Measurements from ENCODE around the gene ZBTB43. TPM values are rescaled to one million over a fixed set of nuclear protein-coding genes. Genes with fewer than 3 reads are reported as not detected.
"Not testable (repeated sequence)": the region's sequence is repeated elsewhere in the genome, so short reads cannot be mapped to it uniquely, and the experiment has no call there.

ZBTB43 gene
- total RNA-seq, 2 donors from 2014 or later, result 17.5 to 34.0 TPM

DNA sequence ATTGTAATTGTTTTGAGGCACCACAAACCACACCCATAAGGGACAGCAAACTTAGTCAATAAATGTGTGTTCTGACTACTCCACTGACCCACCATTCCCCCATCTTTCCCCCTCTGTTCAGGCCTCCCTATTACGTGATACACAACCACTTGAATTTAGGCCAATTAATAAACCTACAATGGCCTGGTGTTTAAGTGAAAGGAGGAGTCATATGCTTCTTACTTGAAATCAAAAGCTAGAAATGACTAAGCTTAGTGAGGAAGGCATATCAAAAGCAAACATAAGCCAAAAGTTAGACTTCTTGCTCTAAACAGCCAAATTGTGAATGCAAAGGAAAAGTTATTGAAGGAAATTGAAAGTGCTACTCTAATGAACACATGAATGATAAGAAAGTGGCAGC lies 14.6 kb downstream of the ZBTB43 start:
- DNase-seq (no peak), ATAC-seq (no peak)
- intact Hi-C loops (cut with DNase I), result no loop called here

DNA sequence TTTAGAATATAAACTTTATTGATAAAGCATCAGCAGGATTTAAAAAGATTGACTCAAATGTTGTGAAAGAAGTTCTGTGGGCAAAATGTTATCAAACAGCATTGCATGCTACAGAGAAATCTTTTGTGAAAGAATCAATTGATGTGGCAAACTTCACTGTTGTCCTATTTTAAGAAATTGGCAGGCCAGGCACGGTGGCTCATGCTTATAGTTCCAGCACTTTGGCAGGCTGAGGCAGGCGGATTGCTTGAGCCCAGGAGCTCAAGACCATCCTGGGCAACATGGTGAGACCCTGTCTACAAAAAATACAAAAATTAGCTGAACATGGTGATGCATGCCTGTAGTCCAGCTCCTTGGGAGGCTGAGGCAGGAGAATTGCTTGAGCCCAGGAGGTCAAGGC lies 17.4 kb downstream of the ZBTB43 start:
- ATAC-seq (peak in 1 of 2 donors; percentile 30), DNase-seq (no peak)
- intact Hi-C loops (cut with DNase I), result no loop called here

DNA sequence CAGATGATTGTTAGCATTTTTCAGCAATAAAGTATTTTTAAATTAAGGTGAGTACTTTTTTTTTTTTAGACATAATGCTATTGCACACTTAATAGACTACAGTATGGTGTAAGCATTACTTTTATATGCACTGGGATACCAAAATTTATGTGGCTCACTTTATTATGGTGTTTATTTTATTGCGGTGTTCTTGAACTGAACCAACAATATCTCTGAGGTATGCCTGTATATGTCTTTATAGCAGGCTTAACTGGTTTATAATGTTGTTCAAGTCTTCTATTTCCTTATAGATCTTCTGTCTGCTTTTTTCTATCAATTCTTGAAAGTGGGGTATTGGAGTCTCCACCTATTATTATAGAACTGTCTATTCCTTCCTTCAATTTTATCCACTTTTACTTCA lies 18.0 kb downstream of the ZBTB43 start:
- no peak for ATAC-seq
- intact Hi-C loops (cut with DNase I), result no loop called here
- DNase-seq, result no peak

DNA sequence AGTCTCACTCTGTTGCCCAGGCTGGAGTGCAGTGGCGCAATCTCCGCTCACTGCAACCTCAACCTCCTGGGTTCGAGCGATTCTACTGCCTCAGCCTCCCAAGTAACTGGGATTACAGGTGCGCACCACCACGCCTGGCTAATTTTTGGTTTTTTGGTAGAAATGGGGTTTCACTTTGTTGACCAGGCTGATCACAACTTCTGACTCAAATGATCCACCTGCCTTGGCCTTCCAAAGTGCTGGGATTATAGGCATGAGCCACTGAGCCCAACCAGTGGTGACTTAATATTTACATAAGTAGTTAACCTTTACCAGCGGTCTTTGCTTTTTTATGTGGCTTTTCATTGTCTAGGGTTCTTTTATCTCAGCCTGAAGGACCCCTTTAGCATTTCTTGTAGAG lies 19.2 kb downstream of the ZBTB43 start:
- ATAC-seq; intact Hi-C loops (cut with DNase I); DNase-seq: not testable (repeated sequence)

DNA sequence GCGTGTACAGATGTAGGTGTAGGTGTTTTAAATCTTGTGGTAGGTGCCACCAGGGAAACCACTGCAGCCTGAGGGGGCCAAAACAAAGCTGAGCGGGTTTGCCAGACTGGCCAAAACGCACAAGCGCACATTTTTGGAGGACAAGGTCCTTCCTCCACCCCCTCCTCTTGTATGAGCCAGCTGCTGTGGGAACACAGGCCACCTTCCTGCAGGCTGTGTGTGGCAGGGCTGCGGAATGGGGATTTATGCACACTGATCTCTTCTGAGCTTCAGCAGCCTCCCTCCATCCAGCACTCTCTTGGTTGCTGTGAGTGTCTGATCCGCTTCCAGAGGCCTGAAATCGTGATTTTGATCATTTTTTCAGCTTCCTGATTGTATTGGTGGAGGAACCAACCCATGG lies 22.4 kb downstream of the ZBTB43 start:
- no peak for ATAC-seq
- intact Hi-C loops (cut with DNase I), result no loop called here
- no peak for DNase-seq

DNA sequence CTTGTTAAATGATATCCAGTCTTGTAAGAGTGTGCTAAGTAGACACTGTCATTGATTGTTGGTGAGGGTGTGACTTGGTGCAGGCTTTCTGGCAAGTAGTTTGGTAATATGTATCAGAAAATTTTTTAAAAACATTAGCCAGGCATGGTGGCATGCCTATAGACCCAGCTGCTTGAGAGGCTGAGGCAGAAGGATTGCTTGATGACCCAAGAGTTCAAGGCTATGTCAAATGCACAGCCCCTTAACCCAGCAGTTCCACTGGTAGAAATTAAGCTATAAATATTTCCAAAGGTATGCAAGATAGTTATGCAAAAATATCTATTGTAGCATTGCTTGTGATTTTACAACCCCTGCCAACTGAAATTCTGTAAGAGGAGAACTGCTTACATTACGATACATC lies 24.2 kb downstream of the ZBTB43 start:
- intact Hi-C loops (cut with DNase I), result no loop called here

DNA sequence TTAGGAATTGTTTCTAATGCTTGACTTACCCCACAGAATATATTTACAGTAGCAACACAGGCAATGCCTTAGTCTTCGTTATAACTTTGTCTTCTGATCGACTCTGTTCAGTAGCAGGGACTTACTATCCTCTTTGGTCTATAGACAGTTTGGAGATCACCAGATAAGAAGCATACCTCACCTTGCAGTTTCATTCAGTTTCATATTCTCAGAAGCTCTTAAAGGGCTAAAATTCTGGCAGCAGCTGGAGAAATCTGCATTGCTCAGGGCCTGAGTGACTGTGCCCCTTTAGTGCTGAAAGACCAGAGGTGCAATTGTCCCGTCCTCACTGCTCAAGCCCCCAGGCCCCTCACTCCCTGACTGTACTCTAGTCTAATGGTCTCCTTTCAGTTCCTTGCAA lies 26.0 kb downstream of the ZBTB43 start:
- ATAC-seq (no peak), DNase-seq (no peak)
- intact Hi-C loops (cut with DNase I), result no loop called here

More for the DNA sequence above, 24.2 kb downstream of the ZBTB43 start:
- DNase-seq (no peak), ATAC-seq (no peak)

DNA sequence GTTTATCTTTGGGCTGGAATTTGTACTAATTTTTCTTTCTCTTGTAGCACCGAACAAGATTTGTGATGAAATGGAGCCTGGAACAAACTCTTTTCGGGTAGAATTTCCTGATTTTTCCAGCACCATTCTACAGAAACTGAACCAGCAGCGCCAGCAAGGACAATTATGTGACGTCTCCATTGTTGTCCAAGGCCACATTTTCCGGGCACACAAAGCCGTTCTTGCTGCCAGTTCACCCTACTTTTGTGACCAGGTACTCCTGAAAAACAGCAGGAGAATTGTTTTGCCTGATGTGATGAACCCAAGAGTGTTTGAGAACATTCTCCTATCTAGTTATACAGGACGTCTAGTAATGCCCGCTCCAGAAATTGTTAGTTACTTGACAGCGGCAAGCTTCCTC lies 27.6 kb downstream of the ZBTB43 start:
- DNase-seq (no peak), ATAC-seq (no peak)
- intact Hi-C loops (cut with DNase I), result no loop called here

DNA sequence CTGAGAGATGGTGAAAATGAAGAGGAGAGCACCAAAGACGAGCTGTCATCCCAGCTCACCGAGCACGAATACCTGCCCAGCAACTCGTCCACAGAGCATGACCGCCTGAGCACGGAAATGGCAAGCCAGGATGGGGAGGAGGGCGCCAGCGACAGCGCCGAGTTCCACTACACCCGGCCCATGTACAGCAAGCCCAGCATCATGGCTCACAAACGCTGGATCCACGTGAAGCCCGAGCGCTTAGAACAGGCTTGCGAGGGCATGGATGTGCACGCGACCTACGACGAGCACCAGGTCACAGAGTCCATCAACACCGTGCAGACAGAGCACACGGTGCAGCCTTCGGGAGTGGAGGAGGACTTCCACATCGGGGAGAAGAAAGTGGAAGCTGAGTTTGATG lies 28.2 kb downstream of the ZBTB43 start:
- ATAC-seq (no peak), DNase-seq (no peak)
- intact Hi-C loops (cut with DNase I), result no loop called here

DNA sequence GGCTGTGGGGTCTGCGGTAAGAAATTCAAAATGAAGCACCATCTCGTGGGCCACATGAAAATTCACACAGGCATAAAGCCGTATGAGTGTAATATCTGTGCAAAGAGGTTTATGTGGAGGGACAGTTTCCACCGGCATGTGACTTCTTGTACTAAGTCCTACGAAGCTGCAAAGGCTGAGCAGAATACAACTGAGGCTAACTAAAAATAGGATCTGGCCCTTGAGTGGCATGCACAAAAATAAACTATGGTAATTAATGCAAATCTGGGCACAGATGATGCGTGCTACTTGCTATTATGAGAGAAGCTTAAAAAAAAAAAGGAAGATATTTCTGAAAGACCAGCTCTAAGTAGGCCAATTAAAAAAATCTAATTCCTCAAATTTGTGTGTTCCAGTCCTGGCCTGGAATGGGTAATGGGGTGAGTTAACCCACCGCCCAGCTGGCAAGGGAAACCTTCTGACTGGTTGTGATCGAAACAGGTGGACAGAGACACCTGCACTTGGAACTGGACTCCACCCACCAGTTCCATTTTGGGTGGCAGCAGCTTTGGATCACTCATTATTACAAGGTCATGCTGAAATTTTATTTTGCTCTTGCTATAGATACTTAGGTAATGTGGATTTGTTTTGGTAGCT lies 29.0 kb downstream of the ZBTB43 start:
- DNase-seq, result no peak
- intact Hi-C loops (cut with DNase I), result no loop called here
- ATAC-seq, result no peak

DNA sequence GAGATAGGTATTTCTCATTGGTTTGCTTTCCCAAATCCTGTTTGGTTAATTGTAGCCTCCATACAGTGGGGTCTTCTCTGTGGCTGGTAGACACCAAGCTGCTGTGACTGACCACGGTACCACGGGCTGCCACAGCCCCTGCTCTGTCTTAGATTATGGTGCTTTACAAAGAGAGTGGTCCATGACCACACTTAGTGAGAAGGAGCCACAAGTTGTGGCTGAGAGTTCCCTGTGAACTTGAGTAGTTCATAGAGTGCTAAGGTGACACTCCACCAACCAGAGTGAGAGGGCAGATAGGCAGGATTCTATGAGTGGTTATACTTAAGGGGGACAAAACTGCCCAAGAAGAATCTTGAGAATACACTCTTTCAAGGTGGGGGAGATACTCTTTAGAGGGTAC lies 29.8 kb downstream of the ZBTB43 start:
- DNase-seq (no peak), ATAC-seq (no peak)
- intact Hi-C loops (cut with DNase I), result no loop called here

DNA sequence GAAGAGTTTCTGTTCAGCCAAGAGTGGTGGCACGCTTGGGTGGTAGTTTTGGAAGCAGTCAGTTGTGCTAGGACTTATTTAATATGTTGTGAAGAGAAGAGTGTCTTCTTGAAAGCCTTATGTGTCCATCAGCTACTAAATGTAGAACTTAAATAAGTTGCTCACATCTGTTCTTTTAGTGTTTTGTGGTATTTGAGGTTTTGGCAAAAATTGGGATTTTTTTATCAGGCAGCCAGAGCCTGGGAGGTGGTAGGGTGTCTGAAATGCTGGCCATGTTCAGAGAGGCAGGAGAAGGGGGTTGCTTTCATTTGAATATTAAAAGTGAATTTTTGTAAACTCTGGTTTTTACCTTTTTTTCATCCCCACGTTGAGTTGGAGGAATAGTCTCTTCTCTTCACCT lies 31.4 kb downstream of the ZBTB43 start:
- intact Hi-C loops (cut with DNase I), result no loop called here
- ATAC-seq, result no peak
- DNase-seq, result no peak

DNA sequence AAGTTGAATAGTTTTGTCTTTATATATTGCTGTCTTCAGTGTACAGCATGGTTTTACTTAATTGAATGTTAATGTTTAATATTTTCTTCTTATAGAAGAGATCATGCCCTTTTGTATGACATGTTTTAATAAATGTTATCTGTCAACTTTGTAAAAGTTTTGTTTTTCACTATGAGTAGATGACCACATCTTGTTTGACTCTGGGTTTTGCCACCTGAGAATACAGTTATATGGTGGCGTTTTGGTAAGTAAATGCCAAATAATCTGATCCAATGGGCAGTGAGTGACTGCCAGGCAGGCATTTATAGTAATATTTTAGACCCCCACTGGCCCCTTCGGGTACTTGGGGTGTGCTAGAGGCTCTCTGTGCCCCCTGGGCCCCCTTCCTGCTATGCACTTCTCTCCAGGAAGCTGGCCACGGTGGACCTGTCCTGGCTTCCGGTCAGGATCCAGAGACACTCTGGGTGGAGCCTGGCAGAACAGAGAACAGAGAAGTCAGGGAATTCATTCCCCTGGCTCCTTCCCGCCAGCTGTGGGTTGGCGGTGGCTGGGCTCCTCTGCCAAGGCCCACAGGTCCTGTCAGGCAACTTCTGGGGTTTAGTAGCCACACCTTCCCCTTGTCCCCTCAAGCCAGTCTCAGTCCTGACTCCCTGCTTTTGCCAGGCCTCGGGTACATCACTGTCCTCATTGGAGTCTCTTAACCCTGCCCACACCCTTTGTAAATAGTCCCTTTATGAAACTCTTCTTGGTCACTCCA lies 33.4 kb downstream of the ZBTB43 start:
- intact Hi-C loops (cut with DNase I), result no loop called here
- no peak for DNase-seq
- ATAC-seq, result no peak

DNA sequence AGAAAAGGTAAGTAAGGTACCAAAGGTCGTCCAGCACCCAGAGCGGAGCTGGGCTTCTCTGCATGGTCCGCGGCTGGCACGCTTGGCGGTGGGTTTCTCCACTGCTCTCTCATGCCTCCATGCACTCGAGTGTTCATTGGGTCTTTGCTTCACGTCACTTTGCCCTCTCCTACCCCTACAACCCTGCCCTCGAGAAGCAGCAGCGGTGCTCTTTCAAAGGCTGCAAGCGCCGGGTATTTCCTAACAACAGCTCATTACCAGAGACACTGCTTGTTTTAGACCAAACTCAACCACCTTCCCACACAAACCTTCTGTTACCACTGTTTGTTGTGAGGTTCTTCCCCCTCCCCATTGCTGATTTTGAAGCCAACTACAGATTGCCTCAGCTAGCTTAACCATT lies 34.1 kb downstream of the ZBTB43 start:
- DNase-seq (no peak), ATAC-seq (no peak)
- intact Hi-C loops (cut with DNase I), result no loop called here

DNA sequence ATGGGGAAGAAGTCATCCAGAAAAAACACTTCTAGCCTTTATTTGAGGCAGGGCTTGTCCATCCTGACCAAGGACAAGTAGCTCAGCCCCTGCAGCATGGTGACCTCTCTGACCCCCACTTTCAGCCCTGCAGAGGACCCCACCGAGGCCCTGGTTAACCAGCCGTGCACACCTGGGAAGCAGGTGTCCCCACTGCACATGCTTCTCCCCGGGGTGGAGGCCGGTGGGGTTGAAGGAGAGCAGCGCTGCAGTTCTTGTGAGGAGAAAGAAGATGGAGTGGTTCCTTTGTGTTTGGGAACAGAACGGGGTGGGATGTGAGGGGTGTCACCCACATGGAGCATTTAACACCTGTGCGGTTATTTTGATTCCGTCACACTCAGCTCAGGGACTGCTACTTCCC lies 34.5 kb downstream of the ZBTB43 start:
- ATAC-seq (no peak), DNase-seq (no peak)
- intact Hi-C loops (cut with DNase I), result no loop called here

DNA sequence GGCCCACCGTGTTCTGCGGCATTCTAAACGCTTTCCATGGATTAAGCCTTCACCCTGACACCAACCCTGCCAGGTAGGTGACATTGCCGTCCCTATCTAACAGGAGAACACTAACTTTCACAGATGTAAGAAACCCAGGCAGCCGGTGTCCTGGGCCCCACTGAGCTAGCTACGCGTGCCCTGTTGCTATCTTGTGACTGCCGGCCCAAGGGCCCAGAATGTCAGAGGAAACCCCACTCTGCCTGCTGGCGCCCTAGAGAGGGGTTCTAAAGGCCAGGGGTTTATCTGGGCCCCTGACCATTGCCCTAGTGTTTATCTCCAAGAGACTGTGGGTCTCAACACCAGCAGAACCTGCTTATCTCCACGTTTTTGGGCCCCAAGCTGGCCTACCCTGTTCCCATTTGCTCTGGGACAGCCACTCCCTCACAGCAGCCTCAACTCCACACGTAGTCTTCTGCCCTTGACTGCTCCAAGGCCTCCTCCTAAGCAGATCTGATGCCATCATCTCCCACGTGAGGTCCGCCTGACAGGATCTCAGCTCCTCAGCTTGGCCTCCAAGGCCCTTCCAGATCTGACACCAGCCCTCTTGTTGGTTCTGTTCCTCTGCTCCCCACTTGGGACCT lies 37.5 kb downstream of the ZBTB43 start:
- DNase-seq (no peak), ATAC-seq (peak in 1 of 2 donors; percentile 7)
- intact Hi-C loops (cut with DNase I), result no loop called here

DNA sequence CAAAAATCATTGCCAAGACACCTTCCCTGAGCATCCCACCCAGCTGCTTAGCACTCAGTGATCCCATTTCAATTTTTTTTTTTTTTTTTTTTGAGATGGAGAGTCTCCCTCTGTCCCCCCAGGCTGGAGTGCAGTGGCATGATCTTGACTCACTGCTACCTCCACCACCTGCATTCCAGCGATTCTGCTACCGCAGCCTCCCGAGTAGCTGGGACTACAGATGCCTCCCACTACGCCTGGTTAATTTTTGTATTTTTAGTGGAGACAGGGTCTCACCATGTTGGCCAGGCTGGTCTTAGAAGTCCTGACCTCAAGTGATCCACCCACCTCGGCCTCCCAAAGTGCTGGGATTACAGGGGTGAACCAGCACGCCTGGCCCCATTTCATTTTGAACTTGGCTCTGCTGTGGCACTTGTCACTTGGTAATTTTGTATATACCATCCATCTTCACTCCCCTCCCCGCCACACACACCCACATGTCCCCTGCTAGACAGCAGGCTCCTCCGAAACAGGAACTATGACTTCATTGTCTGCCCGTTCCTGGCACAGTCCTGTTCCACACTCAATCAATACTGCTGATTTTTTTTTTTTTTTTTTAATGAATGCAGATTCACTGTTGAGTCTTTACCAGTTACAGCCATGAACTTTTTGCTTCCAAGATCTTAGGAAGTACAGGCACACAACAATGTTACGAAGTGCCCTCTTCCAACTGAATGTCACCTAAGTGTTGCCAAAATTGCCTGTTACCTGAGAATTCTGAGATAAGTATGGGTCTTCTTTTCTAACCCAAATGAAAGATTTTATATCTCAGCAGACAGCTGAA lies 38.3 kb downstream of the ZBTB43 start:
- no peak for DNase-seq
- ATAC-seq, result peak; percentile 31 to 50
- intact Hi-C loops (cut with DNase I), result no loop called here

DNA sequence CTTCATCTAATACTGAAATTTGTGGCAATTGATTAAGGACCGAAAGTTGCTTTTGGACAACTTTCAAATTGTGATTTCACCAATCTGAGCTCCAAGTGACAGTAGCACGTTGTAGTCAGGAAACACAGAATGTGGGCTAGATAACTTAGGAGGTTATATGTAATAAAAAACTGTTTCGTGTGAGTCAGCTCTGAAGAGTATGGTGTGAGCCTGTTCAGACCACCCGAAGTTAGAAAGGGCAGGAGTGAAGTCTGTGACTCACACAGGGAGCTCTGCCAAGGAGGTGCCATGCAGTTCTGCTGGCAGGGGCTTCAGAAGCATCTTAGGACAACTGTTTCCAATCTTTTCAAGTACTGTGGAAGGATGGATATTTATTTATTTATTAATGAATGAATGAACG lies 39.2 kb downstream of the ZBTB43 start:
- intact Hi-C loops (cut with DNase I), result no loop called here
- DNase-seq (no peak), ATAC-seq (peak; percentile 35 to 70)

DNA sequence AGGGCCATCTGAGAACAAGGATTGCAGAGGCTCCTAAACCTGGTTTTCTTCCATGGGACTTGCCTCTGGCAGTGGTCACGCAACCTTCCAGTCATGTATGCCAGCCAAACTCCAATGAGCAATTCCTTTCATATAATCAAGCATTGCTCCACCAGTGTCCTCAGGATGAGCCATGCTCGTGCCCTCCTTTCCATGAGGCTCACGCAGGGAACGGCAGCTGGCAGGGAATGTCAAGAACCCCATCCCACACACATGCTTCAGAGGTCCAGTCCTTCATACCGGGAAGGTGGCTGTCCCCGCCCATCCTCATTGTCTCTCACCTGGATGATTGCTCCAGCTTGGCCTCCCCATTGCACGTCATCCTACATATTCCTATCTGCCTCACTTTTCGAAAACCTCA lies 42.2 kb downstream of the ZBTB43 start:
- ATAC-seq (no peak), DNase-seq (no peak)
- intact Hi-C loops (cut with DNase I), result no loop called here
